ENCODE data around the gene ZFAND3.

The ZFAND3 gene

GRCh38 chr6:38156818-38157565, 337.5 kb downstream of the ZFAND3 start:
- no peak for TF ChIP-seq CTCF (IDR thresholded peaks at IDR 0.05; ENCODE audit: insufficient read depth, low read depth, low read length, missing control alignments)
- DNase-seq (ENCODE audit: low read depth), result no peak
- H3K4me3 ChIP-seq (ENCODE audit: low read length), result no peak overlapping the region

- TF ChIP-seq CTCF (IDR thresholded peaks at IDR 0.05; ENCODE audit: insufficient read depth, low read depth, low read length, missing control alignments), result no peak
- no peak overlapping the region for H3K4me3 ChIP-seq (ENCODE audit: low read length)
- DNase-seq (ENCODE audit: low read depth), result no peak
These were observed 338.4 kb downstream of the ZFAND3 start for GRCh38 chr6:38157905-38158304.

- no peak for DNase-seq (ENCODE audit: low read depth)
- TF ChIP-seq CTCF (IDR thresholded peaks at IDR 0.05; ENCODE audit: insufficient read depth, low read depth, low read length, missing control alignments), result no peak
- no peak overlapping the region for H3K4me3 ChIP-seq (ENCODE audit: low read length)
These were observed 339.3 kb downstream of the ZFAND3 start for GRCh38 chr6:38158762-38159350.

- DNase-seq (ENCODE audit: low read depth), result no peak
- no peak overlapping the region for H3K4me3 ChIP-seq (ENCODE audit: low read length)
- no peak for TF ChIP-seq CTCF (IDR thresholded peaks at IDR 0.05; ENCODE audit: insufficient read depth, low read depth, low read length, missing control alignments)
These were observed 340.1 kb downstream of the ZFAND3 start for GRCh38 chr6:38159596-38159995.

- no peak overlapping the region for H3K4me3 ChIP-seq (ENCODE audit: low read length)
- DNase-seq (ENCODE audit: low read depth), result no peak
- no peak for TF ChIP-seq CTCF (IDR thresholded peaks at IDR 0.05; ENCODE audit: insufficient read depth, low read depth, low read length, missing control alignments)
These were observed 341.3 kb downstream of the ZFAND3 start for GRCh38 chr6:38160831-38161230.

DNA sequence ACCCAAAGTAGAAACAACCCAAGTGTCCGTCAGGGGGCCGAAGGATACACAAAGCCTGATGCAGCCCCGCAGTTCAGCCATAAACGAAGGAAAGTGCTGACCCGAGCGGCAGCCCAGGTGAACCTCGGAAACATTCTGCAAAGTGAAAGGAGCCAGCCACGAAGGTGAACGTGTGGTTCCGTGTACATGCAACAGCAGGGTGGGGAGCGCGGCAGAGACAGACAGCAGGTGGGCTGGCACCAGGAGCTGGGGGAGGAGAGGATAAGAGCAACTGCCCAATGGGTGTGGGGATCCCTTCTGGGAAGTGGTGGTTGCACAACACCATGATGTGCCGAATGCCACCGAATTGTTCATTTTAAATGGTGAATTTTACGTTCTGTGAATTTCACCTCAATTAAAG, 341.8 kb downstream of the ZFAND3 start:
- TF ChIP-seq CTCF (IDR thresholded peaks at IDR 0.05; ENCODE audit: insufficient read depth, low read depth, low read length, missing control alignments), result no peak
- DNase-seq (ENCODE audit: low read depth), result no peak
- H3K4me3 ChIP-seq (ENCODE audit: low read length), result no peak overlapping the region

Measured in epithelial cell of esophagus (primary cell).